ENCODE data around the gene DIRAS1. TPM values are rescaled to one million over a fixed set of nuclear protein-coding genes. Genes with fewer than 3 reads are reported as not detected.

Gene DIRAS1
- total RNA-seq, 1 donor = 14.9 TPM

DNA sequence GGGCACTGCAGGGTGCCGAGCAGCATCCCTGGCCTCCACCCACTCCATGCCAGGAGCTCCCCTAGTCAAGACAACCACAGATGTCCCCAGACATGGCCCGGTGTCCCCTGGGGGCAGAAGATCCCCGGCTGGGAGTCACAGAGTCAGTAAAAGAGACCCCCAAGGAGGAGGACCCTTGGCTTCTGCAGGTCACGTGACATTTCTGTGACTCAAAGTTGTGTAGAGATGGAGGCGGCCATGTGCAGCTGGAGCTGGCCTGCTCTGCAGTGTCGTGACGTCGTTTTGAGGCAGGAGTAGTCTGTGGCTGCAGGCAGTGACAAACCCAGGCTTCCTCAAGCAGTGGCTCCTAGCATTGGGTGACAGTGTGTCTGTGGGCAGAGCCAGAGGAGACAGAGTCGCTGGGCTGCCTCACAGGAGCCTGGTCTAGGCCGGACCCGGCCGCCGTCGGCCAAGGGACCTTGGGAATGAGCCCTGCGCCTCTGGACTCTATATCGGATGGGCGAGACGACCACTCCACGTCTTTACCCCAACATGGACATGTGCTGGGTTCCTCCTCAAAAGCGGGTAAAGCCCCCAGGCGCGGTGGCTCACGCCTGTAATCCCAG is 7.7 kb upstream of the DIRAS1 start:
- TF ChIP-seq, protein P1, sequence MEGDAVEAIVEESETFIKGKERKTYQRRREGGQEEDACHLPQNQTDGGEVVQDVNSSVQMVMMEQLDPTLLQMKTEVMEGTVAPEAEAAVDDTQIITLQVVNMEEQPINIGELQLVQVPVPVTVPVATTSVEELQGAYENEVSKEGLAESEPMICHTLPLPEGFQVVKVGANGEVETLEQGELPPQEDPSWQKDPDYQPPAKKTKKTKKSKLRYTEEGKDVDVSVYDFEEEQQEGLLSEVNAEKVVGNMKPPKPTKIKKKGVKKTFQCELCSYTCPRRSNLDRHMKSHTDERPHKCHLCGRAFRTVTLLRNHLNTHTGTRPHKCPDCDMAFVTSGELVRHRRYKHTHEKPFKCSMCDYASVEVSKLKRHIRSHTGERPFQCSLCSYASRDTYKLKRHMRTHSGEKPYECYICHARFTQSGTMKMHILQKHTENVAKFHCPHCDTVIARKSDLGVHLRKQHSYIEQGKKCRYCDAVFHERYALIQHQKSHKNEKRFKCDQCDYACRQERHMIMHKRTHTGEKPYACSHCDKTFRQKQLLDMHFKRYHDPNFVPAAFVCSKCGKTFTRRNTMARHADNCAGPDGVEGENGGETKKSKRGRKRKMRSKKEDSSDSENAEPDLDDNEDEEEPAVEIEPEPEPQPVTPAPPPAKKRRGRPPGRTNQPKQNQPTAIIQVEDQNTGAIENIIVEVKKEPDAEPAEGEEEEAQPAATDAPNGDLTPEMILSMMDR (IDR thresholded peaks at IDR 0.05; ENCODE audit: insufficient read depth, low read length) = no peak
- H3K4me3 ChIP-seq (ENCODE audit: low read depth, low read length) = no peak overlapping the region
- no peak for DNase-seq (ENCODE audit: low read depth)

DNA sequence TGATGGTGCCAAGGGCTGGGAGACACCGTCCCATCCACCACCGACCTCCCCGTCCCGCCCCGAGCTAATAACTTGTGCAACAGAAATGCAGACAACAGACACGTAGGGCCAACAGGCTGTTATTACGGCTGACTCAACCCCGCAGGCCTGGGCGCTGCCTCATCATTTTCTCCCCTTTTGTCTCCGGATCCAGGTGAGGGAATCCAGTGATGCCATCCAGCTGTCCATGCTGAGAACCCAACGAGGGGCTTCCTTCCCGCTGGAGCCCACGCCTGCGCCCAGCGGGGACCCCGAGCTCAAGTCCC is 6.4 kb upstream of the DIRAS1 start:
- TF ChIP-seq, protein P1 (IDR thresholded peaks at IDR 0.05; ENCODE audit: insufficient read depth, low read length) = no peak
- no peak for DNase-seq (ENCODE audit: low read depth)
- no peak overlapping the region for H3K4me3 ChIP-seq (ENCODE audit: low read depth, low read length)

DNA sequence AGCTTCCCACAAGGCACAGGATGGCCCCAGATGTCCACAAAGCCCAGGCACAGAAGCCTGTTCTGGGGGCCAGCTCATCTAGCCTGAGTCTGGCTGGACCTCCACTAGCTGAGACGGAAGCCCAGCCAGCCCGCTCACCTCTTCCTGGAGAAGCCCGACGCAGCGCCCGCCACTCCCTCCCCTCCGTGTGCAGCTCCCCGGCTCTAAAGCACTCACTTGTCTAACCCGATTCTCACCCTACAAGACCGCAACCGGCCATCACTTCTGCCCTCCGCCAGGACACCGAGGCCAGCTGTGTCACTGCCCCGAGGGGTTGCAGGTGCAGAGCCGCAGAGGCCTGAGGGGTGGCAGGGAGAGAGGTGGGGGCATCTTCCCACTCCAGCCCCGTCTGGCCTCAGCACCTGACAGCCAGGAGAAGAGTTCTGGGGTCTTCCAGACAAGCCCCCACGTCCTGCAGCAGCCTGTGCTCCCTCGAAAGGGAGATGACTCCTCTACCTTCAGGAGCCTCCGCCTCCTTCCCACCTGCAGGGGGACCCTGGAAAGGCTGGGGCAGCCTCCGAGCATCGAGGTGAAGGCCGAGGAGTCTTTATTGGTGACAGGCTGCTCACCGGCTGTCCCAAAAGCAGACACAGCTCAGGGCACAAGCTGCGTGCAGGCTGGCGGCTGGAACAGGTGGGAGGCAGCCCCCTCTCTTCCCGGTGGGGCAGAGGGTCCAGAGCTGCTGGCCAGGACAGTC is 5.9 kb upstream of the DIRAS1 start:
- DNase-seq (ENCODE audit: low read depth) = no peak
- H3K4me3 ChIP-seq (ENCODE audit: low read depth, low read length) = no peak overlapping the region
- TF ChIP-seq, protein P1 (IDR thresholded peaks at IDR 0.05; ENCODE audit: insufficient read depth, low read length) = no peak

DNA sequence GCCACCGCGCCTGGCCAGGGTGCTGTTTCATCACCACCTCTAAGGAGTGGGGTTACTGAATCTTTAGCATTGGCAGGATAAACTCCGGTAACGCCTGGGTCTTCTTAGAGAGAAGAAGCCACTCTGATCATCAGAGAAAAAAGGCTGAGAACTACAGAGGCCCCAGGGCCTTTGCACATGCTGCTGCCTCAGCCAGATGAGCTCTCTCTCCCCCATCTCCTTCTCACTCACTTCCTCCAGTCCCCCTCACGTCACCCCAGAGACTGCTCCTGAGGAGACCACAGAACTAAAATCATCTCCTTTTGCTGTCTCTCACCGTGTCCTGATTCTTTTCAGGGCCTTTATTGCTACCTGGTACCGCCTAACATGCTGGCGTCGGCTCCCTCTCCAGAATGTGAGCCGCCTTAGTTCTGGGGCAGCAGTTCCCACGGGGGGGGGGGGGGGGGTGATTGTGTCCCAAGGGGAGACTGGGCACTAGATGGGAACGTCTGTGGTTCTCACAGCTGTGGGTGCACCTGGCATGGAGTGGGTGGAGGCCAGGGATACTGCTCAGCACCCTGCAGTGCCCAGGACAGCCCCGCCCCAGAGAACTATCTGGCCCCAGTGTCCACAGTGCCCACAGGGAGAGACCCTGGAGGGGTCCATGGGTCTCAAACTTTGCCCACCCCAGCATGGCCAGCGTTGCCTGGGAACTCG is 5.1 kb upstream of the DIRAS1 start:
- no peak overlapping the region for H3K4me3 ChIP-seq (ENCODE audit: low read depth, low read length)
- no peak for DNase-seq (ENCODE audit: low read depth)
- TF ChIP-seq, protein P1 (IDR thresholded peaks at IDR 0.05; ENCODE audit: insufficient read depth, low read length) = no peak

DNA sequence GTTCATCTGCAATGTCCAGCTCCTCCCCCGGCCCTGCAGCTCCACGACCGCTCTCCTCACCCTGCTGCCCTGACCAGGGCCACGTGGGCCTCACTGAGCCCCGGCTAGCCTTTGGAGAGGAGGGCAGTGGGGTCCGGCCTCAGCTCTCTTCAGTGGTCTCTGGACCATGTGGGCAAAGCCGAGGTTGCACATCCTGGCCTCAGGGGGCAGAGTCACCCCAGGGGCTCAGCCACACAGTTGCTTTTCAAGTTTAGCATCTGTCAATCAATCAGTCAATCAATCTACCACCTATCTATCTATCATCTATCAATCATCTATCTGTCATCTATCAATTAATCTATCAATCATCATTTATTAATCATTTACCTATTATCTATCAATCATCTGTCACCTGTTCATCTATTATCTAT is 3.0 kb upstream of the DIRAS1 start:
- TF ChIP-seq, protein P1 (IDR thresholded peaks at IDR 0.05; ENCODE audit: insufficient read depth, low read length) = no peak
- H3K4me3 ChIP-seq (ENCODE audit: low read depth, low read length) = no peak overlapping the region
- no peak for DNase-seq (ENCODE audit: low read depth)

DNA sequence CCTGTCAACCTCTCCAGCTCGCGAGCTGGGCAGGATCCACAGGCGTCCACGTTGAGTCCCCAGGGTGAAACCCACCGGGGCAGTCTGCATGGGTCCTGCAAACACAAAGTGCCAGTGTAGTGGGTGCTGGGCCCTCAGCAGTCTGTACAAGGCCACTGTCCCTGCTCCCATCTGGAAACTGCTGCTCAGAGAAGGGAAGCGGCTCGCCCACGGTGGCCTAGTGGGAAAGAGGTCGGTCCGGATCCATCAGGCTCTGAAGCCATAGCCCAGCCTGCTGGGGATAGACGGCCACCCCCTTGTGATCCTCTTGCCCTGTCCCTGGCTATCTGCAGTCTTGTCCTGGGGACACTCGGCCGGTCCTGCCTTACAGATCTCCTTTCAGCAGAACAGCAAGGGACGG is 2.6 kb upstream of the DIRAS1 start:
- no peak overlapping the region for H3K4me3 ChIP-seq (ENCODE audit: low read depth, low read length)
- no peak for DNase-seq (ENCODE audit: low read depth)
- TF ChIP-seq, protein P1 (IDR thresholded peaks at IDR 0.05; ENCODE audit: insufficient read depth, low read length) = no peak

All from fibroblast of the aortic adventitia (primary cell).